CD4-positive, alpha-beta T cell treated with Interleukin-12 subunit alpha and Interleukin-12 subunit beta, for 1 hour (primary cell): ENCODE data around the gene KCNH6.

ENCODE experiments used
- DNase-seq: peaks from one replicate; pipeline ENCODE4 v3.0.0-alpha.2; 2020

The KCNH6 gene

GRCh38 chr17:63534078-63534570 lies 11.0 kb downstream of the KCNH6 start:
- no peak for DNase-seq

GRCh38 chr17:63534816-63535455 lies 11.8 kb downstream of the KCNH6 start:
- no peak for DNase-seq

GRCh38 chr17:63535640-63536039 lies 12.5 kb downstream of the KCNH6 start:
- no peak for DNase-seq

GRCh38 chr17:63537001-63537400 lies 13.8 kb downstream of the KCNH6 start:
- DNase-seq: no peak

GRCh38 chr17:63537991-63538692 lies 15.0 kb downstream of the KCNH6 start:
- no peak for DNase-seq

GRCh38 chr17:63538693-63539595 lies 15.8 kb downstream of the KCNH6 start:
- no peak for DNase-seq

- no peak for DNase-seq
Measured at GRCh38 chr17:63540590-63540989, 17.4 kb downstream of the KCNH6 start.

GRCh38 chr17:63542218-63542545 lies 19.0 kb downstream of the KCNH6 start:
- DNase-seq: no peak

GRCh38 chr17:63542942-63543821 lies 20.0 kb downstream of the KCNH6 start:
- no peak for DNase-seq

- DNase-seq: no peak
Measured at GRCh38 chr17:63543822-63544420, 20.8 kb downstream of the KCNH6 start.

- no peak for DNase-seq
Measured at GRCh38 chr17:63544467-63545301, 21.5 kb downstream of the KCNH6 start.

GRCh38 chr17:63546308-63547082 lies 23.3 kb downstream of the KCNH6 start:
- DNase-seq: no peak

- DNase-seq: no peak
Measured at GRCh38 chr17:63547083-63547523, 23.9 kb downstream of the KCNH6 start.

- no peak for DNase-seq
Measured at GRCh38 chr17:63549289-63549945, 26.3 kb downstream of the KCNH6 start.

GRCh38 chr17:63549946-63550816 lies 27.0 kb downstream of the KCNH6 start, which contains the start of gene DCAF7:
Gene DCAF7 (plus strand): TSS chr17:63550477. CDS start chr17:63550678, 201 bp downstream.
- DNase-seq: peak; percentile 100

GRCh38 chr17:63550817-63551639 lies 27.9 kb downstream of the KCNH6 start:
- DNase-seq: peak; percentile 11

GRCh38 chr17:63552211-63552610 lies 29.1 kb downstream of the KCNH6 start:
- DNase-seq: no peak
